GM23248 (cell line): Measurements from ENCODE around the gene RXFP4. TPM values are rescaled to one million over a fixed set of nuclear protein-coding genes. Genes with fewer than 3 reads are reported as not detected.
"Not testable (repeated sequence)": the region's sequence is repeated elsewhere in the genome, so short reads cannot be mapped to it uniquely, and the experiment has no call there.

Experiments used
- DNase-seq: peaks from one replicate; pipeline ENCODE4 v3.0.0-alpha.2; 2015
- H2AFZ ChIP-seq: fragments of 200-600 bp; sonication (generic); 2 replicates; pipeline ENCODE4 v1.6.1; 2016; ENCODE audit warnings: antibody characterized with exemption
- H3F3A ChIP-seq: fragments of 200-600 bp; sonication (generic); 2 replicates; pipeline ENCODE4 v1.6.1; 2016; ENCODE audit warnings: mild to moderate bottlenecking, antibody characterized with exemption, mixed run types; ENCODE audit not compliant: insufficient read depth
- H3K27ac ChIP-seq: fragments of 200-600 bp; sonication (generic); 2 replicates; pipeline ENCODE4 v1.5.1; 2016; ENCODE audit warnings: mild to moderate bottlenecking
- H3K27me3 ChIP-seq: fragments of 200-600 bp; sonication (generic); replicated peaks from 2 replicates; pipeline ENCODE4 v1.6.1; 2016; ENCODE audit warnings: mild to moderate bottlenecking; ENCODE audit not compliant: insufficient read depth
- H3K36me3 ChIP-seq: fragments of 200-600 bp; sonication (generic); 2 replicates; pipeline ENCODE4 v1.6.1; 2016; ENCODE audit warnings: low read depth, mild to moderate bottlenecking
- H3K4me1 ChIP-seq: fragments of 200-600 bp; sonication (generic); 2 replicates; pipeline ENCODE4 v1.6.1; 2016; ENCODE audit warnings: mild to moderate bottlenecking; ENCODE audit not compliant: insufficient read depth
- H3K4me2 ChIP-seq: fragments of 200-600 bp; sonication (generic); one replicate; pipeline ENCODE4 v1.6.1; 2016; ENCODE audit warnings: mild to moderate bottlenecking; ENCODE audit not compliant: unreplicated experiment
- H3K4me3 ChIP-seq: fragments of 200-600 bp; sonication (generic); 2 replicates; pipeline ENCODE4 v1.5.1; 2016; ENCODE audit warnings: mild to moderate bottlenecking
- H3K79me2 ChIP-seq: fragments of 200-600 bp; sonication (generic); 2 replicates; pipeline ENCODE4 v1.6.1; 2016; ENCODE audit warnings: mild to moderate bottlenecking; ENCODE audit not compliant: insufficient read depth
- H3K9ac ChIP-seq: fragments of 200-600 bp; sonication (generic); 2 replicates; pipeline ENCODE4 v1.6.1; 2016; ENCODE audit warnings: mild to moderate bottlenecking
- H3K9me2 ChIP-seq: fragments of 200-600 bp; sonication (generic); 2 replicates; pipeline ENCODE4 v1.6.1; 2016; ENCODE audit warnings: mixed run types, mild to moderate bottlenecking, moderate library complexity; ENCODE audit not compliant: insufficient read depth
- H3K9me3 ChIP-seq: fragments of 200-600 bp; sonication (generic); one replicate; pipeline ENCODE4 v1.6.1; 2017; ENCODE audit warnings: low read depth
- H4K20me1 ChIP-seq: fragments of 200-600 bp; sonication (generic); 2 replicates; pipeline ENCODE4 v1.6.0; 2016; ENCODE audit not compliant: insufficient read depth
- EZH2 ChIP-seq: fragments of 200-600 bp; sonication (generic); IDR thresholded peaks from 2 replicates; pipeline ENCODE4 v1.6.1; 2018; ENCODE audit warnings: antibody characterized with exemption, mild to moderate bottlenecking; ENCODE audit not compliant: insufficient read depth, poor library complexity, severe bottlenecking
- EZH2phosphoT487 ChIP-seq: fragments of 200-600 bp; sonication (generic); IDR thresholded peaks from 2 replicates; pipeline ENCODE4 v1.6.1; 2018; ENCODE audit warnings: antibody characterized with exemption, moderate library complexity, mild to moderate bottlenecking, low read depth; ENCODE audit not compliant: insufficient read depth
- WGBS, 2 experiments: methylation state at CpG; one replicate each; pipeline ENCODE4 v1.1.6; 2015 to 2017; ENCODE audit warnings: low lambda C conversion rate in 2 of 2, low coverage in 1 of 2; ENCODE audit errors: missing lambda C conversion rate in 2 of 2; 5-methylcytosine and 5-hydroxymethylcytosine counted together
- in situ Hi-C: fragments of 300-500 bp; cut with MboI; formaldehyde crosslinking; loops from 2 replicates; pipeline ENCODE4 v1.15.0; 2020
- polyA plus RNA-seq: library from polyadenylated mRNA; unstranded; fragments of >200 nt; fragmentation: Nextera tagmentation; extraction: Ambion mirVana; gene quantifications from 2 replicates; pipeline ENCODE4 v1.2.1, GENCODE V29; 2016
- total RNA-seq: library from RNA; depleted of rRNA; stranded (reverse); fragments of >200 nt; shearing (Covaris generic); gene quantifications from 2 replicates; pipeline ENCODE4 v1.2.3, GENCODE V29; 2014

RXFP4 gene
- total and polyA plus RNA-seq, 2 experiments from 2014 or later = 0.39 TPM; not detected in 1

- Histone ChIP-seq H3F3A (peaks cover 38% of the 10 kb centered on the region), H3K9me3 (no peaks in the 10 kb centered on the region), H3K79me2 (peaks cover 94% of the 10 kb centered on the region), H3K4me1 (peaks cover 8% of the 10 kb centered on the region), H3K27me3 (no peaks in the 10 kb centered on the region), H3K9me2 (no peaks in the 10 kb centered on the region), H3K4me3 (no peak overlapping the region), H3K9ac (no peak overlapping the region), H3K27ac (no peak overlapping the region), H2AFZ (no peak overlapping the region), H3K4me2 (no peak overlapping the region), H4K20me1 (no peaks in the 10 kb centered on the region), H3K36me3 (peaks cover 90% of the 10 kb centered on the region)
- WGBS, 2 experiments = 98 to 100% methylated on average over 2 of the region's 2 CpGs
- TF ChIP-seq EZH2 (no peak), EZH2phosphoT487 (no peak)
- DNase-seq = no peak
- in situ Hi-C loops = no loop called here
Measured at GRCh38 chr1:155925506-155925905, 15.9 kb upstream of the RXFP4 start.

GRCh38 chr1:155929057-155929456 is 12.4 kb upstream of the RXFP4 start:
- peaks cover 79% of the 10 kb centered on the region for H3K36me3 ChIP-seq
- no peaks in the 10 kb centered on the region for H3K27me3 ChIP-seq
- no peaks in the 10 kb centered on the region for H3K9me3 ChIP-seq
- H3K79me2 ChIP-seq = peaks cover 98% of the 10 kb centered on the region
- H3K4me2 ChIP-seq = no peak overlapping the region
- no peak overlapping the region for H2AFZ ChIP-seq
- no peaks in the 10 kb centered on the region for H4K20me1 ChIP-seq
- H3K9ac ChIP-seq = no peak overlapping the region
- H3K9me2 ChIP-seq = no peaks in the 10 kb centered on the region
- H3F3A ChIP-seq = peaks cover 30% of the 10 kb centered on the region
- H3K4me3 ChIP-seq = no peak overlapping the region
- peaks cover 38% of the 10 kb centered on the region for H3K4me1 ChIP-seq
- 65 to 67% methylated on average over 5 of the region's 5 CpGs for WGBS, 2 experiments
- DNase-seq = no peak
- no peak overlapping the region for H3K27ac ChIP-seq
- TF ChIP-seq EZH2 (no peak), EZH2phosphoT487 (no peak)
- in situ Hi-C loops = no loop called here

GRCh38 chr1:155930725-155931124 is 10.7 kb upstream of the RXFP4 start:
- Histone ChIP-seq H3K36me3 (peaks cover 64% of the 10 kb centered on the region), H3K9ac (peak overlapping the region; percentile 92), H3K4me1 (peaks cover 42% of the 10 kb centered on the region), H3K4me2 (peak overlapping the region; percentile 90), H3K4me3 (peak overlapping the region; percentile 79), H3F3A (peaks cover 24% of the 10 kb centered on the region), H3K79me2 (peaks cover 84% of the 10 kb centered on the region), H3K27ac (peak overlapping the region; percentile 48)
- DNase-seq, H2AFZ ChIP-seq, H3K27me3 ChIP-seq, in situ Hi-C loops, H4K20me1 ChIP-seq, H3K9me2 ChIP-seq, H3K9me3 ChIP-seq: not testable (repeated sequence)
- 76 to 78% methylated on average over 10 of the region's 10 CpGs for WGBS, 2 experiments

GRCh38 chr1:155931332-155932038 is 10.0 kb upstream of the RXFP4 start:
- Histone ChIP-seq H3K27ac (peak overlapping the region; percentile 48), H2AFZ (no peak overlapping the region), H3K4me3 (peak overlapping the region; percentile 79), H3K79me2 (peaks cover 77% of the 10 kb centered on the region), H3K27me3 (no peaks in the 10 kb centered on the region), H3F3A (peaks cover 26% of the 10 kb centered on the region), H3K4me2 (peak overlapping the region; percentile 90), H3K9me2 (no peaks in the 10 kb centered on the region), H3K4me1 (peaks cover 42% of the 10 kb centered on the region), H4K20me1 (no peaks in the 10 kb centered on the region), H3K9ac (peak overlapping the region; percentile 92), H3K9me3 (no peaks in the 10 kb centered on the region), H3K36me3 (peaks cover 58% of the 10 kb centered on the region)
- in situ Hi-C loops = no loop called here
- no peak for TF ChIP-seq EZH2phosphoT487
- TF ChIP-seq EZH2 = no peak
- 58 to 61% methylated on average over 7 of the region's 7 CpGs for WGBS, 2 experiments
- peak; percentile 56 for DNase-seq

GRCh38 chr1:155932081-155932480 is 9.4 kb upstream of the RXFP4 start:
- Histone ChIP-seq H2AFZ (no peak overlapping the region), H3K9ac (peak overlapping the region; percentile 92), H4K20me1 (no peaks in the 10 kb centered on the region), H3K27ac (peak overlapping the region; percentile 48), H3K4me1 (peaks cover 42% of the 10 kb centered on the region), H3K27me3 (no peaks in the 10 kb centered on the region), H3F3A (peaks cover 26% of the 10 kb centered on the region), H3K4me2 (peak overlapping the region; percentile 90), H3K9me3 (no peaks in the 10 kb centered on the region), H3K4me3 (peak overlapping the region; percentile 79), H3K79me2 (peaks cover 71% of the 10 kb centered on the region), H3K9me2 (no peaks in the 10 kb centered on the region), H3K36me3 (peaks cover 52% of the 10 kb centered on the region)
- DNase-seq = peak; percentile 29
- 72 to 74% methylated on average over 1 of the region's 1 CpG for WGBS, 2 experiments
- no peak for TF ChIP-seq EZH2phosphoT487
- TF ChIP-seq EZH2 = no peak
- in situ Hi-C loops = no loop called here
